Measurements from ENCODE around the gene TAL1. TPM values are rescaled to one million over a fixed set of nuclear protein-coding genes. Genes with fewer than 3 reads are reported as not detected.
A peak's percentile ranks its signal among the peaks of the same experiment; 100 is the strongest.

TAL1 gene
- total and polyA plus RNA-seq, 10 of the 15 experiments (the other 5 are each of a cell fraction or from before 2014, with no cell fraction given): 0.05 TPM; not detected in 9

DNA sequence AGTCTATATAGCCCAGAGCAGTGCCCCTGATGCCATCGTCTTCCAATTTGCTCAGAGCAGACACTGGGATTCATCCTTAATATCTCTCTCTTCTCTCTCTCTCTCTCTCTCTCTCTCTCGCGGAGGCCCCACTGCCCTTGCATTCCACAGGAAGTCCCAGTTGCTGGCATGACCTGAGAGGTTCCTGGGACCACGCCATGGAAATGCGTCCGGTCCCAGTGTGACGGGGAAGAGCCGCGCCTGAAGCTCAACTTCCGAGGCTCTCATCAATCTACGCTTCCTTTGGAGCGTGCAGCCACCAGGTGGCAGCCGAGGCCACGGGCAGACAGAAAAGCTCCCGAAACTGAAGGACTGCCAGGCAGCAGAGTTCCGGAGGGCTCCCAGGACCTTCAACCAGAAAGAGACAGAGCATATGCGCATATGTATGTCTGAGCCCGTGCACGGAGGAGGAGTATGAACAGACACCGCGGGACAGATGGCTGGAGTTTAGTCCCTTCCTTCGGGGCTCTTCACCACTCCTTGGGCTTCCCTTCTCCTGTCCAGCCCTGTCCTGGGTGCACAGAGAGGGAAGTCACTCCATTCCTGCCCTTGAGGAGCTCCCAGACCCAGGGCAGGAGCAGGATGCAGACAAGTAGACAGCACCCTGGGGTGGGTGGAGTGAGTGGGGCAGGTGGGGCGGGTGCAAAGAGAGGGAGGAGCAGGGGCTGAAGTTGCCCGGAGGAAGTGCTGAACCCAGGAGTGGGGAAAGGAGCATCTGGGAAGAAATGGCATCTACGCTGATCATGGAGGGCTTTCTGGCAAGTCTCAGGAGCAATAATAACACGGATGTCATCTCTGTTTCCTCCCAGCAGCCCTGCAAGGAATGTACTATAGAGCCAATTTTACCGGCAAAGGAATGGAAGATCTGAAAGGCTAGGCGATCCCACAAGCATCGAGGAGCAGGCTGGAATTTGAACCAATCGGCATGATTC is 52.7 kb downstream of the TAL1 start:
- POLR2A ChIA-PET: interaction anchor here (0.7 kb wide), 1 partner anchor 64 kb away, joined by 4 read pairs; no protein-coding TSS in a partner anchor
- no peaks in the 10 kb centered on the region for H3K9me3 ChIP-seq (replicated peaks; ENCODE audit: control insufficient read depth, insufficient read depth, low read length)
- CTCF ChIA-PET: interaction anchor here (0.6 to 6.1 kb wide), 38 partner anchors 9 to 1136 kb away, joined by 3 to 71 read pairs (median 4); partner anchors contain the start of genes FOXD2, PDZK1IP1 and STIL
- intact Hi-C loops (cut with micrococcal nuclease; ENCODE audit: unreplicated experiment): loop anchor here (1.0 to 10.0 kb wide), 5 partner anchors 84 to 547 kb away; partner anchors contain the start of gene FOXD2
- H3K4me1 ChIP-seq (ENCODE audit: control insufficient read depth, insufficient read depth, low read length): peaks cover 3% of the 10 kb centered on the region; the same call in 1 of the 2 replicates
- peak; percentile 92 for ATAC-seq
- H3K27ac ChIP-seq (ENCODE audit: control insufficient read depth, insufficient read depth): no peak overlapping the region
- peak overlapping the region; percentile 47; the same call in 1 of the 2 replicates for H3K9ac ChIP-seq (ENCODE audit: control insufficient read depth, insufficient read depth, low read length)
- BruUV-seq (replicated peaks): no TSS peak
- H3K79me2 ChIP-seq (ENCODE audit: control insufficient read depth, insufficient read depth, low read length): no peaks in the 10 kb centered on the region
- peak overlapping the region; percentile 60; the same call in 1 of the 2 replicates for H3K4me3 ChIP-seq
- H3K36me3 ChIP-seq (ENCODE audit: control insufficient read depth in 2 of 2, insufficient read depth in 2 of 2, low read length in 1 of 2): no peaks in the 10 kb centered on the region
- SMC1A ChIA-PET (ENCODE audit: uncharacterized antibody, unreplicated experiment): interaction anchor here (1.0 to 2.7 kb wide), 6 partner anchors 11 to 170 kb away, joined by 3 to 20 read pairs (median 4); no protein-coding TSS in a partner anchor
- H4K20me1 ChIP-seq (ENCODE audit: control insufficient read depth, insufficient read depth): no peaks in the 10 kb centered on the region
- in situ Hi-C loops (cut with MboI): no loop called here
- 10% methylated on average over 27 of the region's 30 CpGs for WGBS (ENCODE audit: insufficient coverage, insufficient replicate concordance, low lambda C conversion rate, missing lambda C conversion rate)
- peak; percentile 97 for FAIRE-seq
- peak overlapping the region; percentile 72 for H3K4me2 ChIP-seq (ENCODE audit: control insufficient read depth, insufficient read depth)
- RAD21 ChIA-PET (ENCODE audit: unreplicated experiment): interaction anchor here (0.7 to 2.3 kb wide), 12 partner anchors 11 to 530 kb away, joined by 3 to 19 read pairs (median 4); partner anchors contain the start of genes FOXD2 and PDZK1IP1
- peak overlapping the region; percentile 84 for H2AFZ ChIP-seq (ENCODE audit: control insufficient read depth, low read depth, low read length)
- no peaks in the 10 kb centered on the region for H3K27me3 ChIP-seq (replicated peaks in 1 of 2; ENCODE audit: control insufficient read depth in 2 of 2, insufficient read depth in 2 of 2, low read length in 1 of 2)
- peak; percentile 60 for DNase-seq (ENCODE audit: low read depth, low spot score)
- no peak for TF ChIP-seq HDGF (IDR thresholded peaks at IDR 0.05)
- peak; percentile 33; the same call in 1 of the 2 replicates for TF ChIP-seq NR2C1 (IDR thresholded peaks at IDR 0.05)
- TF ChIP-seq HDAC2 (IDR thresholded peaks at IDR 0.05): no peak
- TF ChIP-seq CREM (IDR thresholded peaks at IDR 0.05; ENCODE audit: low read depth): peak; percentile 99
- TF ChIP-seq ELK1 (IDR thresholded peaks at IDR 0.05; ENCODE audit: low read depth, low read length): 0 out of 2 replicates have a peak, but pooled peaks have one; percentile 60
- peak in 1 of 2 experiments; percentile 56; a peak in 1 of 4 replicates for TF ChIP-seq IKZF2 (IDR thresholded peaks at IDR 0.05)
- no peak for TF ChIP-seq NFXL1 (IDR thresholded peaks at IDR 0.05; ENCODE audit: borderline replicate concordance)
- TF ChIP-seq, protein P1, sequence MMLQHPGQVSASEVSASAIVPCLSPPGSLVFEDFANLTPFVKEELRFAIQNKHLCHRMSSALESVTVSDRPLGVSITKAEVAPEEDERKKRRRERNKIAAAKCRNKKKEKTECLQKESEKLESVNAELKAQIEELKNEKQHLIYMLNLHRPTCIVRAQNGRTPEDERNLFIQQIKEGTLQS (IDR thresholded peaks at IDR 0.05; ENCODE audit: borderline replicate concordance, extremely low read depth, low read depth, low read length): peak; percentile 67; the same call in 1 of the 2 replicates
- TF ChIP-seq RAD21 (IDR thresholded peaks at IDR 0.05; ENCODE audit: insufficient read depth, low read depth, low read length): peak; percentile 68
- no peak for TF ChIP-seq SP1 (IDR thresholded peaks at IDR 0.05; ENCODE audit: low read depth, low read length)
- TF ChIP-seq KLF5 (IDR thresholded peaks at IDR 0.05; ENCODE audit: partially characterized antibody): no peak
- TF ChIP-seq POLR2A (IDR thresholded peaks at IDR 0.05; ENCODE audit: low read depth, low read length): peak; percentile 61
- TF ChIP-seq SMC3 (IDR thresholded peaks at IDR 0.05; ENCODE audit: borderline replicate concordance, low read length): peak; percentile 40; the same call in 1 of the 2 replicates
- peak; percentile 64 for TF ChIP-seq IKZF1 (conservative IDR thresholded peaks at IDR 0.05)
- TF ChIP-seq ZBED1 (IDR thresholded peaks at IDR 0.05; ENCODE audit: borderline replicate concordance): no peak
- peak; percentile 98 for TF ChIP-seq CREB1 (IDR thresholded peaks at IDR 0.05; ENCODE audit: low read depth)
- TF ChIP-seq NBN (IDR thresholded peaks at IDR 0.05): peak; percentile 60; the same call in 1 of the 2 replicates
- TF ChIP-seq NRF1 (conservative IDR thresholded peaks at IDR 0.05; ENCODE audit: low read depth, low read length): no peak
- TF ChIP-seq SMARCA5 (IDR thresholded peaks at IDR 0.05): peak; percentile 76; the same call in 1 of the 2 replicates
- peak; percentile 60 for TF ChIP-seq YY1 (IDR thresholded peaks at IDR 0.05; ENCODE audit: low read depth, low read length)
- TF ChIP-seq SRF (IDR thresholded peaks at IDR 0.05; ENCODE audit: low read depth in 2 of 2, low read length in 2 of 2): peak in 1 of 2 experiments; percentile 79; a peak in 2 of 4 replicates
- TF ChIP-seq SPI1 (IDR thresholded peaks at IDR 0.05; ENCODE audit: borderline replicate concordance, insufficient read depth, low read depth, low read length): 0 out of 2 replicates have a peak, but pooled peaks have one; percentile 3

All from GM12878 (cell line).